ENCODE measurements around the gene CHST14.

CHST14 gene

GRCh38 chr15:40470423-40471104 is at the start of gene CHST14:
Gene CHST14 (plus strand): TSS chr15:40470984. CDS start chr15:40471214, 230 bp downstream.
- peak; percentile 71 for DNase-seq

- DNase-seq, result peak; percentile 89
Measured at GRCh38 chr15:40421246-40422157, 49.3 kb upstream of the CHST14 start.

GRCh38 chr15:40424483-40425115 is 46.2 kb upstream of the CHST14 start:
- no peak for DNase-seq

GRCh38 chr15:40425681-40426080 is 45.1 kb upstream of the CHST14 start:
- DNase-seq, result no peak

- DNase-seq, result no peak
Measured at GRCh38 chr15:40427188-40427587, 43.6 kb upstream of the CHST14 start.

- no peak for DNase-seq
Measured at GRCh38 chr15:40428185-40428584, 42.6 kb upstream of the CHST14 start.

- no peak for DNase-seq
Measured at GRCh38 chr15:40429068-40429710, 41.6 kb upstream of the CHST14 start.

- DNase-seq, result no peak
Measured at GRCh38 chr15:40430271-40430805, 40.4 kb upstream of the CHST14 start.

GRCh38 chr15:40435023-40435709 is 35.6 kb upstream of the CHST14 start:
- DNase-seq, result no peak

GRCh38 chr15:40435710-40436089 is 35.1 kb upstream of the CHST14 start:
- DNase-seq, result no peak

- no peak for DNase-seq
Measured at GRCh38 chr15:40436116-40436891, 34.5 kb upstream of the CHST14 start.

GRCh38 chr15:40436892-40437751 is 33.7 kb upstream of the CHST14 start:
- no peak for DNase-seq

GRCh38 chr15:40437752-40438687 is 32.8 kb upstream of the CHST14 start:
- DNase-seq, result no peak

- no peak for DNase-seq
Measured at GRCh38 chr15:40438712-40439111, 32.1 kb upstream of the CHST14 start.

GRCh38 chr15:40439461-40439959 is 31.3 kb upstream of the CHST14 start:
- DNase-seq, result no peak

GRCh38 chr15:40439960-40440742 is 30.6 kb upstream of the CHST14 start:
- DNase-seq, result peak; percentile 66

GRCh38 chr15:40440743-40441564 is 29.8 kb upstream of the CHST14 start, which contains the start of gene BAHD1:
Gene BAHD1 (plus strand): TSS chr15:40440953. CDS start chr15:40458465, 17,512 bp downstream.
- peak; percentile 98 for DNase-seq
